HG02588 (cell line): ENCODE data around the gene GPR17.

Experiments used
- ATAC-seq: cut with Tn5 transposase; IDR thresholded peaks from one replicate; pipeline ENCODE4 v1.9.1; 2021; ENCODE audit warnings: mild to moderate bottlenecking, moderate library complexity; ENCODE audit not compliant: unreplicated experiment

The GPR17 gene

DNA sequence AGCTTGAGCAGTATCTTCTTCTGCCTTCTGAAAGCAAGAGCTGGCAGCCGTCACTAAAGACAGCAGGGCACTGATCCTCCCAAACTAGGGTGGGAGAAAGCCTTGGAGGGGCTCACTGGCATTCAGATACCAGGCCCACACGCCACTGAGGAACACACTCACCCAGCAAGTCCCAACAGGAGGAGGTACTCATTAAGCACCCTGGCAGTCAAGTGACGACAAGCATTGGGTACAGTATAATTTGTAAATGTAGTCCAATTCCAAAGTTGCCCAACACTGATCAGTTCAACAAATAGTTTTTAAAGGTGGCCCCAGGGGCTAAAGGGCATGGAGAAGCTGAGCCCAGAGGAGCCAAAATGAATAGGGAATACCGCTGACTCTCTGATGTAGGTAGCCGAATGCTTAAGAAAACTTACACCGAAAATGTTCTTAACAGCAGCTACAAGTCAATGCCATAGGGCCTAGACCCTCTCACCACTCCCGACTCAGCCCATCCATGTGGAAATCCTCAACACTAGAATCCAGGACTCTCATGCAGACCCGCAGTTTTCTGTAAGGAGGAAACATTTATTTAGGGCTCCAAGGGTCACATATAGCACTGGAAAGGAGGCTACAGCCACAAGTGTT, 19.4 kb downstream of the GPR17 start:
- no peak for ATAC-seq

DNA sequence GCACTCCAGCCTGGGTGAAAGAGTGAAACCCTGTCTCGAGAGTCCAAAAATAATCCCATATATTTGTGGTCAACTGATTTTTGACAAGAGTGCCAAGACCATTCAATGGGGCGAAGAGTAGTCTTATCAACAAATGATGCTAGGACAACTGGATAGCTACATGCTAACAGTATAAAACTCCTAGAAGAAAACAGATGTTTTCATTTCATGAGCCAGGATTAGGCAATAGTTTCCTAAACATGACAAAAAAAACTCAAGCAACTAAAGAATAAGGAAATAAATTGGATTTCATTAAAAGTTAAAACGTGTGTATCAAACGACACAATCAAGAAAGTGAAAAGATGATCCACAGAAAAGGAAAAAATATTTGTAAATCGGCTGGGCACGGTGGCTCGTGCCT, 23.1 kb downstream of the GPR17 start:
- ATAC-seq, result no peak

DNA sequence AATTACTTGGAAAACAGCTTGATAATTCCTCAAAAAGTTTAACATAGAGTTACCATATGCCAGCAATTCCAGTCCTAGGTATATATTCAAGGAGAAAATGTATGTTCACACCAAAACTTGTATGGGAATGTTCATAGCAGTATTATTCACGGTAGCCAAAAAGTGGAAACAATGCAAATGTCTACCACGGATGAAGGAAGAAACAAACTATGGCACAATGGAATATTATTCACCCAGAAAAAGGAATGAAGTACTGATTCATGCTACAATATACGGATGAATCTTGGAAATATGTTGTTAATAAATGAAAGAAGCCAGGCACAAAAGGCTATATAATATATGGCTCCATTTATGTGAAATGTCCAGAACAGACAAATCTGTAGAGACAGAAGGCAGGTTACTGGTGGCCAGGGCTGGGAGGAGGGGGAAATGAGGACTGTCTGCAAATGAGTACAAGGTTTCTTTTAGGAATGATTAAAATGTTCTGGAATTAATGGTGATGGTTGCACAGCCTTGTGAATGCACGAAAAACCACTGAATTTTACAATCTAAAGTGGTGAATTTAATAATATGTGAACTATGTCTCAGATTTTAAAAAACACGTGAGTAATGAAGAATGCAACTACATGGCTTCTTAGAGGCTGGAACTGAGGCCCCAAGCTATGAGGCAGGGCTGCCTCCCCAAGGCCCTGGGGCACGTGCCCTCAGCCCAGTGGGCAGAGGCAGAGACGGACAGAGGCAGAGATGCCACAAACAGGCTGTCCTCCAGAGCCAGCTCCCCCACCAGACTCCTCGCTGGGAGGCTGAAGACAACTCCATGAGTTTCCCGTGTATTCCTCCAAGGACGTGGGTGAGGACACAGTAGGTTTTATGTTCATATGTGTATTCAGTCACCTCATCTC, 24.4 kb downstream of the GPR17 start:
- no peak for ATAC-seq

DNA sequence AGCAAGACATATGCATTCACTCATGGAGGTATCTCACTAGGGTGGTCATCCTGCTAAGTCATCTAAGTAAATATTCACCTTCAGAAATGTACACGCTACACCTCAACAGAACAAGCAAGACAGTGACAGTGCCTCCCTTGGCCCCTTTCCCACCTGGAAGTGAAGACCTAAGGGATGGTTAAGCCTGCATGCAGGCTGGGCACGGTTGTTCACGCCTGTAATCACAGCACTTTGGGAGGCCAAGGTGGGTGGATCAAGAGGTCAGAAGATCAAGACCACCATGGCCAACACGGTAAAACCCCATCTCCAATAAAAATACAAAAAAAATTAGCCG, 25.0 kb downstream of the GPR17 start:
- no peak for ATAC-seq

DNA sequence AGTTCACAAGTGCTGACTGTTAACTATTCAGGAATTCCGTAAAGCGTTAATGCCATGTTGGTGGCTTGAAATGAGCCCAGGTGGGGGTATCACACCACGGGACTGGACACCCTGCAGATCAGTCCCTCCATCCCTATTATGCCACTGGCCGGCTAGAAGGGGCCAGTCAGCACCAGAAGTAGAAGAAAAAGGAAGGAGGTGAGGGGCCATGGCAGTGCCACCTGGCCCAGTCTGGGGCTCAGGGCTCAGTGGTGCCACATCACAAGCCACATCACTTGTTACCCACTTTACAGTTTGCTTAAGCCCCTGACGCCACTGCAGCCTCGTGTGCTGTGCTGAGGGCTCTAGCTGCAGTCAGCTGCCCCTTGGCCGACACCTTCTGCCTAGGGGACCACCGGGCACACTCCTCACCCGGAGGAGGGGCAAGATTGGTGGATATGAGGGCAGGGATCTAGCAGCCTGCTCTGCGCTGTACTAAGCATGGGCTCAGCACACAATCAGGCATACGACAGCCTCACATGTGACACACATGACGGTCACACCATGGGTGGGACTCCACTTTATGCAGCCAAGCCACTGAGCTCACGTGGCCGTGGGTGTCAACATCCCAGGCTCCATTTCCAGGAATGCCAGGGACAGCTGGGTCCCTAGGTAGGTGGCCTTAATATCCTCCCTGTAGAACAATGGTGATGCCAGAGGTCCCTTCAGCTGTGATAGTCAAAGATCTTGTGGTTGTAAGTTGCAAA, 25.8 kb downstream of the GPR17 start:
- no peak for ATAC-seq

DNA sequence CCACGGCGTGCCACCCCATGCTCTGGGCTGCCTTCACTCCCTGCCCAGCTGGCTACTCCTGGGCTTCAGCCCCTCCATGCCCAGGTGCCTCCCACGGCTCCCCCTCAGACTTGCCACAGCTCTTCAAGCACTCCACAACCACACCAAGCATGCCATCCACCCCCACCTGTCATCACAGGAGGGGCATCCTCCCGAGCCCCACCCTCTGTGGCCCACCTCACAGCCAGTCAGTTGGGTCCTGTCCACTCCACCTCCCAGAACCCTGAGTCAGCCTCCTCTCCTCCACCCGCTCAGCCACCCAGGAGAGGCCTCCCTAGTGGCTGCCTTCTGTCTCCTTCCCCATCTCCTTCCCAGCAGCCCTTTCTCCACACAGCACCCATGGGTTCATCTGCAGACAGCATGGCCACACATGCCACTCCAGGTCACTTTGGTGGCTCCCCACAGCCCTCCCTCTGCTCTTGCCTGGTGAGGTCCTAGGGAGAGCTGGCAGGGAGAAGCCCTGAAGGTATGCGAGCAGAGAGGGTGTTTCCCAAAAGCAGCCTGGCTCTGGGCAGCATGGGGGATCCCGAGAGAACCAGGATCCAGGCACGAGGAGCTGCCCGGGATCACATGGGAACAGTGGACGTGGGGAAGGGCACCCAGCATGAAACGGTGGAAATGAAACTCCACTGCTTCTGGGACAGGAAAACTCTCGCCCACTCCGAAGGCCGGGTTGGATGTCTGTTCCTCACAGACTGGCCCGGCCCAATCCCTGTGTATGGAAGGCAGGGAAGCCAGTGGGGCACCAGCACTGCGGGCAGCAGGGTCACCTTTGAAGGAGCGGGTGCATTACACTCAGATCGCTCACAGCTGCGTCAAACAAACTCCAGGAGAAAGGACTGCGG, 26.6 kb downstream of the GPR17 start:
- ATAC-seq, result no peak

DNA sequence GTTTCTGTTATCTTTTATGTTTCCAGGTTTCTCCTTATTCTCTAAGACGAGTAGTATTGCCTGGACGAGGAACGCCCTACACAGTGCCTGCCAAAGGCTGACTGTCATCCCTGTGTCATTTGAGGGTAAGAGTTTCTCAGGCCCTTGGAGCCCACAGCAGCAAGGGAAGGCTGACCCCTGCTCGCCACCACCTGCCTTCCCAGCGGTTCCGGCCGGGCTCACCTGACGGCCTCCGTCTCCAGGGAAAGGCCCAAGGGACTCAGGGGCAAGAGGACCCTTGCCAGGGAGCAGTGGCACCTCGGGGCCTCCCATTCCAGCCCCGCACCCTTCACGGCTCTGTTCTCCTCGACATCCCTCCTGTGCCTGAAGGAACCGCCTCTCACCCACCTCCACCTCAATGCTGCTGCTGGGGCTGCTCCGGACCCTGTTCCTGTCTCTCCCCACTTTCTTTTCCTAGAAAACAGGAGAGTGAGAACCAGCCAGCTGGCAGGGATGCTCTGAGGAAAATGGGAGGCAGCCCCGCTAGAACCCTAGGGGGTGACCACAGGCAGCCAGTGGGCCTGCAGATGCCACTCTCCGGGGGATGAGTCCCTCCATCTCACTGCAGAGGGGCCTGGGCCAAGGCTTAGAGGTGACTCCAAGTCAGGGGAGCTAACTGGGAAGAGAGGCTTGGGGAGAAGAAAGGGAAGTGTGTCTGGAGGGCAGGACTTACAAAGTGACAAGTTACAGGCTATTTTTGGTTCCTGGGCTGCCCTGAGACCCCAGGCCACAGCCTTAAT, 27.5 kb downstream of the GPR17 start:
- ATAC-seq, result no peak

DNA sequence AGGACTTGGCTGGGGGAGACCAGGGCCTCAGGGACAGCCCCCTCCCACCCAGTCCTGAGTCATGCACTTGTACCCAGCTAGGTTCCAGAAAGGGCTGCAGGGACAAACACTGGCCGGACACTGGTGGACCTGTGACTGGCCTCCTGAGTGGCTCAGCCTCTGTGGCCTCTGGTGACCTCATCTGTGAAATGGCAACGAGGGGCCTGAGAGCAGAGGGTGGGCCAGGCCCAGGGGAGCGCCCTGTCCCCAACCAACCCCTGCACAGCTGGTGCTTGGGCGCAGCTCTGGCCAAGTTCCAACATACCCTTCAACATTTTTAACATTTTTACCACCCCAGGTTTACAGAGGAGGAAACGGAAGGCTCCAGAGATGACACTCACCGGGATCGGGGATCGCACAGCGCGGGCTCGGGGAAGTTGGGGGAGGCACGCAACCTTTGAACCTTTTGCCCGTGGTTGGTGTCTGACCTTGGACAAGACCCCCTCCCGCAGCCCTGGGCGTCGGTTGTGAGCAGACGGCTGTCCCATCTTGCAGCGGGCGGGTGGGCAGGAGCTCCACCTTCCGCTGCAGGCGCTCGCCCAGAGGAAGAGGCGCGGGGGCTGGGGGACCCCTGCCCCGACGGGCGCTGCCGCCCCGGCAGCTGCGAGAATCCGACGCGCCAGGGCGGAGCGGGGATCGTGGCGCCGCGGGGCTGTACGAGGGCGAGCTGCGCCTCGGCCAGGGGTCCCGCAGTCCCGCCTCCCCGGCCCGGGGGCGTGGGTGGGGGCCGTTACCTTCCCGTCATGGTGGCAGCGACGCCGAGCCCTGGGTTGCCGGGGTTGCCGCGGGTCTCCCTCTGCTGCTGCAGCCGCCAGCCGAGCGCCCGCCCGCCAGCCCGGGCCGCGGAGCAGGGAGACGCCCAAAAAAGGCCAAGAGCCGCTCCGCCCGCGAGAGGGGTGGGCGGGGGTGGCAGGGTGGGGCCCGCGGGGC, 28.6 kb downstream of the GPR17 start:
- ATAC-seq, result no peak

DNA sequence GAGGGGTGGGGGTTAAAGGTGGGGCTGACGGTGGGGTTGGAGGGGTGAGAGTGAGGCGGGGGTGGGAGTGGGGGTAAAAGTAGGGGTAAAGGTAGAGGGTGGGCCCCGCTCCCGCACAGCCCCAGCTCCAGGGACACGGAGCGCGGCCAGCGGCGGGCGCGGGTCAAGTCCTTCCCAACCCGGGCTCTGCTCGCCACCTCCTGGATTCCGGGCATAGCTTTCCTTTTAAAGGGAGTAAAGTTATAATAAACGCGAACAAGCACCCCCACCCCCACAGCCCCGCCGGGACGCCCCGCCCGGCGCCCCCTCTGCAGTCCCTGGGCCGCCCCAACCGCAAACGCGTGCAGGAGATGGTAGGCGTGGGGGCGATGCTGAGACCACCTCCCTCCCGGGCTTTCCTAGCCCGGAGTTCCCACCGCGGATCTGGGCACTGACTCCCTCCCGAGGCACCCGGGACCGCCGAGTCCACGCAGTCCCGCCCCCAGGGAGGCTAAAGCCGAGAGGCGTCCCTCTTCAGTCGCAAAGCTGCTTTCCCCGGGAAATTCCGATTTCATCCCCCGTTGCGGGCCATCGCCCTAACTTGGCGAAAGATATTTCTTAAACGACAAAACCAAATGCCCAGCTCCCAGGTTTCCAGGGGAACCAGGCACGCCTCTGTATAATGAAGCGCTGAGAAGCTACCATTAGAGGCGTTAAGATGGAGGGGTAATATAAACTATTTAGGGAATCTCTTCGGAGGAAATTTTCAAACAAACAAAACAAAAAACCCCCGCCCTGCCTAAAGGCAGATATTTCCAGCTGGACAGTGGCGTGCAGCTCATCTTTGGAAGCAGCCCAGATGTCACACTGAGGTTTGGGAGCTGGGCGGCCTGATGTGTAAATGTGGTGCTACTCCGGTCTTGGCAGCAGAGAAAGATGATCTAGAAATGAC, 29.6 kb downstream of the GPR17 start, which contains the start of gene LIMS2:
LIMS2 (minus strand) TSS at position 200 of the 931 bp plus-strand sequence. CDS start 506 bp downstream, outside the sequence.
- ATAC-seq, result no peak

DNA sequence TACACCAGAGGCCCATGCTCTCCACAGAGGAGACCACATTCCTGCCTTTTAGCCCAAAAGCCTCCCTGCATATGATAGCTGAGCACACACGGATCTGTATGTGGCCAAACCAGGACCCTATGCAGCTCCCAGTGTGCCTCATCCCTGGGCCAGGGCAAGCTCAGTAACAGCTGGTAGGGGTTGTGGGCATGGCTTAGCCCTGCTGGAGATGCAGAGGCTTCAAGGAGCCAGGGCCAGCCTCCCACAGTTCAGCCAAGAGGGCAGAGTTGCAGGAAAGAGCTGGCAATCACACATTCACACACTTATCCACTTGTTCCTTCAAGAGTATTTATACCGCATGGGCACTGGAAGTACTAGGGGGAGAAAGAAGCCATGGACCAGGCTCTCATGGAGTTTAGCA, 31.0 kb downstream of the GPR17 start:
- ATAC-seq, result no peak

DNA sequence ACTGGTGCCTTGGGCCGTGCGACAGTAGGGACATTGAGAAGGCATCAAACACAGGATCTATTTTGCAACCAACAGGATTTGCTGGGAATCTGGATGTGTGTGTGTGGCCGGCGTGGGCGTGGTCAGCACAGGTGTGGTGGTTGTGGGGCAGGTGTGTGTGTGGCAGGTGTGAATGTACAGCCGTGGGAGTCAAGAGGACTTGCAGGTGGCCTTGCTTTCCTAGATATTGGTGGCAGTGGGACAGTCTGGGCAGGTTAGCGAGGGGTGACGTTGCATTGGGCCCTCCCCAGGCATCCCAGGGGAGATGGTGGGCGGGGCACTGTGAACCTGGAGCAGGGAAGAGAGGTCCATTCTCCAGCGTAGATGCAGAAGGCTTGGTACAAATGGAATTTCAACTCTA, 32.6 kb downstream of the GPR17 start:
- ATAC-seq, result no peak

DNA sequence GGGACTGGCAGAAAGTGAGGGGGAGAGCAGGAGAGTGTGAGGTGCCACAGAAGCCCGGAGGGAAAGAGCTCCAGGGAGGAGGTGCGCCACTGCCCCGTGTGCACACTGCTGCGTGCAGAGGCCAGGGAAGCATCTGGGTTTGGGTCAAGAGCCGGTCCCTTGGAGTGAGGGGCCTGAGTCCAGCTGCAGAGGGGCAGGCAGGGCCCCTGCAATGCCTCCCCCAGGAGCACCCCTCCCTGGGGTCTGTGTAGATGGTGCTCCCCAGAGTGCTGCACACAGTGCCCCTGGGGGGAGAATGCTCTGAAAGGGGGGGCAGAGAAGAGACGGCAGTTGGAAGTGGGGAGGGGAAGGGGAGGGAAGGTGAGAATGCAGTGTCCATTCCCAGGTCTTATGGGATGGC, 33.0 kb downstream of the GPR17 start:
- no peak for ATAC-seq

DNA sequence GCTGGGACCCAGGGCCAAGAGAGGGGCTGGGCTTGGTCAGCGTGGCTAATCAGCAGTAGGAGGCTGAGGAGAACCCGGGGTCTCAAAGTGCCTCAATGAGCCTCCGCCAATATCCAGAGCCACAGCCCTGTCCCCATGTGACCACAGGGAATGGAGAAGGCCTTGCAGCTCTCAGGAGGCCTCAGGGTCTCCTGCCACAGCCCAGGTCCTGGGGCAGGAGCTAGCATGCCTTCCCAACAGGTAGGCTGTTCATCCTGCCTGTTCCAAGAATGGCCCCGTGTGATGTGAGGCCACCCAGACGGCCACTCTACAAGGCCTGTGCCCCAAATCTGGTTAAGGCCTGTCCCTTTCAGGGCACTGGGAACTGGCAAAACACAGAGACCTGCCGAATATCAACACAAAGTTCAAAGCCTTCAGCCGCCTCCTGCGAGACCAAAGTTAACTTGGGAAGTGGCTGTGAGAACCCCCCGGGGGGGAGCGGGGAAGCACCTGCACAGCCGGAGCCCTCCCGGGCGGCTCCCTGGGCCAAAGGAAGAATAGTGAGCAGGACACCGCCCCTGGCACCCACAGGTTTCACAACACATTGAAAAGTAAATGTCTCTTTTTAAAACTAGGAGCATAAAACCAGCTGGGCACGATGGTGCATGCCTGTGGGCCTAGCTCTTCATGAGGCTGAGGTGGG, 33.9 kb downstream of the GPR17 start:
- no peak for ATAC-seq

DNA sequence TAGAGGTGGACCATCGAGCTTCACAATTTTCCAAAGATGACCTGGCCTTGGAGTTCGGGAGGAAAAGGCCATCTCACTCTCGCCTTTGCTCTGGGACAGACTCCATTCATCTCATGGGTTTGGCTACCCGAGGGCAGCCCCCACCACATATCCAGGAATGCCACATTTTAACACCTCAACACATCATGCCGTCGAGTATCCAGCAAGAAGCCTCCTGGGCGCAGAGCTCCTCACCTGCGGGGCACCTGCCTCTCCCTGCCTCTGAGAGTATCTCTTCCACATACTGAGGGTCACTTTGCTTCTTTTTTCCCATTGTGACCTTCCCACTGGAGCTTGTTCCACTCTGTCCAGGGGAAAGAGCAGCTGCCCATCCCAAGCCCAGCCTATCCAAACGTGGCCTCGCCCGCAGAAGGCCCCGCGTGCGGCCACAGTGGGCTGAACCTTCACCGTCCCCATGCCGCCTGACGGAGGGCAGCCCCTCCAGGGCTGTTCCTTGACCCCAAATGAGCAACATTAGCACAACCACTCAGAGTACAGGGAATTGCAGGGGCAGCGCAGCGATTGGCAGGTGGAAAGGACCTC, 34.8 kb downstream of the GPR17 start:
- ATAC-seq, result no peak

DNA sequence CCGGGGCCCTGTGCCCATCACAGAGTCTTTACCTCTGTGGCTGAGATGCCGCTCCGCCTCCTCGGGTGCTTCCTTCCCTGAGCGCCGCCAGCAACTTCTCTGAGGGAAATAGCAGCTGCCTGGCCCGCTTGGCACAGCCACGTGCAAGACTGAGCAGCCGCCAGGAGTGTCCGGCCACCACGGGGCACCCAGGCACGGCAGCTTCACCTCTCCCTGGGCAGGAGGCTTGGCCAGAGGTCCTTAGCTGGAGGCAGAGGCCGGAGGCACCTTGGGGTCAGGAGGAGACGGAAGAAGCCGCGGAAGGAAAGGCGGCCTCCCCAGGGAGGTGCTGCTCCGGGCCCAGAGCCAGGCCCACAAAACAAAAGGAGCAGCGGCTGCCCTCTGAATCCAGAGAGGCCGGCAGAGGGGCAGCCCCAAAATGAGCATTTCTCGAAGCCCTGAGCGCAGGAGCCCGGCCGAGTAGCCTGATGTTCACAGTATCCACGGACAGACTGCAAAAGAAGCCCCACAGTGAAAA, 35.4 kb downstream of the GPR17 start:
- ATAC-seq, result no peak

DNA sequence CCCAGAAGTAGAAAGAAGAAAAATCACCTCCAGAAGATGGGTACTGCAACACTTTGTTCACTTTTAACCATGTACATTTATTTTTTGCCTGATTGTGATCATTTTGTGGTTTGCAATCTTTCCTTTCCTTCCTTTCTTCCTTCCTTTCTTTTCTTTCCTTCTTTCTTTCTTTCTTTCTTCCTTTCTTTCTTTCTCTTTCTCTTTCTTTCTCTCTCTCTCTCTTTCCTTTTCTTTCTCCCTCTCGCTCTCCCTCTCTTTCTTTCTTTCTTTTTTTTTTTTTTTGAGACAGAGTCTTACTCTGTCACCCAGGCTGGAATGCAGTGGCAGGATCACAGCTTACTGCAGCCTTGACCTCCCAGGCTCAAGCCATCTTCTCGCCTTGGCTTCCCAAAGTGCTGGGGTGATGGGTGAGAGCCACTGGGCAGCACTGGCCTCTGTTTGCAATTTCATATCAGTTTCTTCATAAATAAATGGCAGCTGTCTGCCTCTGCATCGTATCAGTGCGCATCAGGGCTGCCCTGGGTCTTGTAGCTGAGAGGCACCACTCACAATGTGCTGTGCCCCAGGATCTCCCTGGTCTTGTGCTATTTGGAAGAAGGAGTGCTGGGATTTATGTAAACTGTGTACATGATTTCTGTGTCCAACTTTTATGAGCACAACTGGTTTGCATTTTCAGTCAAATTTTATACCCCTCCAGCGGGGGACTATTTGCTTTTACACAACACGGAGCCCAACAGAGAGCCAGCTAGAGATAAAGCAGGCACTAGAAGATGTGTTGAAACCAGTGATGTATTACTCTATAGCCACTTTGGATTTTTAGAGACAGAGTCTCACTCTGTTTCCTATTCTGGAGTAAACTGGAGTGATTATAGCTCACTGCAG, 36.3 kb downstream of the GPR17 start:
- ATAC-seq, result no peak
